GM19372 (cell line): ENCODE data around the gene TELO2.
A peak's percentile ranks its signal among the peaks of the same experiment; 100 is the strongest.
"Not testable (repeated sequence)": the region's sequence is repeated elsewhere in the genome, so short reads cannot be mapped to it uniquely, and the experiment has no call there.

Experiments used
- ATAC-seq: cut with Tn5 transposase; IDR thresholded peaks from one replicate; pipeline ENCODE4 v1.9.1; 2021; ENCODE audit warnings: mild to moderate bottlenecking, low read depth, moderate library complexity; ENCODE audit not compliant: unreplicated experiment

TELO2 gene

GRCh38 chr16:1474796-1475551 lies 18.2 kb upstream of the TELO2 start, which contains the start of gene CLCN7:
Gene CLCN7, minus strand, starts transcription at chr16:1475028. Its CDS starts 54 bp downstream, at chr16:1474974.
- peak; percentile 88 for ATAC-seq

- no peak for ATAC-seq
These were observed 17.5 kb upstream of the TELO2 start for GRCh38 chr16:1475552-1476114.

DNA sequence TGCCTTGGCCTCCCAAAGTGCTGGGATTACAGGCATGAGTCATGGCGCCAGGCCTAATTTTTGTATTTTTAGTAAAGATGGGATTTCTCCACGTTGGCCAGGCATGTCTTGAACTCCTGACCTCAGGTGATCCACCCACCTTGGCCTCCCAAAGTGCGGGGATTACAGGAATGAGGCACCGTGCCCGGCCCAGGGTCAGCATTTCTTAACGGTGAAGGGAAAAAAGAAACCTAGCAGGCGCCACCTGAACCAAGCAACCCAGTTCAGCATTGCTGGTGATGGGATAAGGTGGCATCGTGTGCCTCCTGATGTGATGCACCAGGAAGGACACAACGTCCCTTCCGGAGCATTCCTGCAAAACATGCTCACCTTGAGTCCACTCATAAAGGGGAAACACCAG lies 16.1 kb upstream of the TELO2 start:
- ATAC-seq = no peak

- not testable (repeated sequence) for ATAC-seq
These were observed 14.2 kb upstream of the TELO2 start for GRCh38 chr16:1478937-1479336.

GRCh38 chr16:1481906-1482835 lies 11.0 kb upstream of the TELO2 start:
- ATAC-seq = no peak

DNA sequence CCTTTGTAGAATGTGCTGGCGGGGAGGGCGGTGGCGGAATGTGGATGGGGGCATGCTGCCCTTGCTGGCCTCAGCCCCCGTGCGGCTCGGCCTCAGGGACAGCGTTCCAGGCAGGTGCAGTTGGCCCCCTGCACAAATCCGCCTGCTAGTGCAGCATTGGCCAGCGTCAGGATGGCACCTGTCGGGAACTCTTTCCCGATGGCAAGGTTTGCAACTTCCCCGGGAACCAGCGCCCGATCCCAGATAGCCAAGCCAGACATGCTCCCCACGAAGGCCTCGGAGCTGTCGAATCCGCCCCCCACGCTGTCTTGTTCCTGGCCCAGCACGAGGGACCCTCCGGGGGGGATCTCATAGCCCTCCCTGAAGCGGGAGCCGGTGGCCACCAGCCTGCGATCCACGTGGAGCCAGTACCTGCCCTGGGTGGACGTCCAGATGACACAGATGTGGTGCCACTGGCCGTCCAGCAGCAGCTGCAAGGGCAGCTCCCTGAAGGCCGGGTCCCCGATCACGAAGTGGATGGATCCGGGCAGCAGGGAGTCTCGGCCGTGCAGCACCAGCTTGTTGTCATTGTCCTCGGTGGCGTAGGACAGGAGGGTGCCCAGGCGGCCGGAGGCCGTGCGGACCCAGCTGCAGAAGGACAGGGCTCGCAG lies 7.2 kb upstream of the TELO2 start:
- no peak for ATAC-seq

DNA sequence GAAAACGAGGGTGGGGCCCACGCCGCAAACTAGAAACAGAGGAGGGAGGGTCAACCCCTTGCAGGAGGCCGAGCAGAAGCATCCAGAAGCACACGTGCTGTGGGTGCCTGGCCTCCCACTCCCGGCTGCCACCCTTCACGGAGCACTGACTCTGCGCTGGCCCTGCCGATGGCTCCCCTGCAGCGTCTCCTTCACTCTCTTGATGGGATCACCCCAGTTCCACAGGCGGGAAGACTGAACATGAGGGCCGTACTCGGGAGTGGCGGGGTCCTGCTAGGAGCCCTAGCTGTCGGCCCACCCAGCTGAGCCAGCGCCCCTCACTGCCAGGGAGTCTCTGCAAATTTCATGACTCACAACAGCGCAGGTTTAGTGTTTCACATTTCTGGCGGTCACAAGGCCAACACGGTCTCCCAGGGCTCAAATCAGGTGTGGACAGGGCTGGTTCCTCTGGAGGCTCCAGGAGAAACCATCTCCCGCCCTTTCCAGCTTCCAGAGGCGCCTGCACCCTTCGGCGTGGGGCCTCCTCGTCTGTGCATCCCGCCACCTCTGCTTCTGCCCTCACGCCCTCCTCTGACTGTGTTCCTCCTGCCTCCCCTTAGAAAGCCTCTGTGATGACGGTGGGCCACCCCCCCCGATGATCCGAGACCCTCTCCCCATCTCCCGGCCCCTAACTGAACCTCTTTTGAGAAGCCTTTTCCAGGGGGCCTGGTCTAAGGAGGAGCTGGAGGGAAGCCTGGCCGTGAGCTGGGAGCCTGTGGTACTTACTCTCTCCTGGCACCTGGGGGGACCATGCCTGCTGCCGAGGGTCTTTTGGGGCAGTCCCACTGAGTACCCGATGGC lies 6.4 kb upstream of the TELO2 start:
- ATAC-seq = no peak

- no peak for ATAC-seq
These were observed 5.6 kb upstream of the TELO2 start for GRCh38 chr16:1487395-1488053.

DNA sequence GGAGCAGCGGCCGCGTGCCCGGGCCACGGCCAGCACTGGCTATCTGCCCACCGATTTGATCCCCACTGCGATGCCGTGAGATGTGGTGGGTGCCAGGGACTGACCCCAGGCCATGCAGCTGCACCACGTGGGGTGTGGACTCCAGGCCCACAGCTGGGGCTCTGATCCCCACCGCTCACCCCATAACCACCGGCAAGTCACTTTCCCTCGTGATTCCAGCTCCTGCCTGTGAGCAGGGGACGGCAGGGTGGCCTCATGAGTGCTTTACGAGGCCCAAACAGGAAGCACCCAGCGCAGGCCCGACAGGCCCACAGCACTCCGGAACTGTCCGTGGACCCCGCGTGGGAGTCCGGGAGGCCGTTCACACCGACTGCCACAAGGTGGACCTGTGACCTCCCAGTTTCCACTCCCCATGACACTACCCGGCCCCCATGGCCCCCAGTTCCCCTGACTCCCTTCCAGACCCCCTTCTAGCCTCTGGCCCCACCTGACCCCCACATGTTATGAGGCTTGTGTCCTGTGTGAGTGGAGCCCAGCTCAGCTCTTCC lies 5.0 kb upstream of the TELO2 start:
- no peak for ATAC-seq

DNA sequence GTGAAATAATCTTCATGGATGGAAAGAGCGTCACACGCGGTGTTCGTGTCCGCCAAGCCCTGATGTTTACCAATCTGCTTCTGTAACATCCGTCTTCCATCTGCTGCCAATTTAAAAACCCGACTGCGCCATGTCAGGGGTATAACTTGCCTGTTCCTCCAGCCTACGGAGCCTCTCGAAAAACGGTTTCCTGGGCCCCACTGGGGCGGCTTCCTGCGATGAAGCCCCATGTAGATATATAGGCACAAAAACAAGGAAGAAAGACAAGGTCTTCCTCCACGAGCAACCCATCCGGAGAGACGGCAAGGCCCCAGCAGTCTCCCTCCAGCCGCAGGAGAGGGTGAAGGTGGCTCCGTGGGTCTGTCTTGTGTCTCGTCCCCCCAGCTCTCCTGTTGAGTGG lies 4.5 kb upstream of the TELO2 start, which contains the start of gene PTX4:
Gene PTX4, minus strand, starts transcription at position 326 of the 400 bp plus-strand sequence. Its CDS starts 35 bp downstream, at position 291.
- ATAC-seq = no peak

GRCh38 chr16:1489077-1489476 lies 4.1 kb upstream of the TELO2 start:
- ATAC-seq = no peak

GRCh38 chr16:1491327-1491726 lies 1.8 kb upstream of the TELO2 start:
- ATAC-seq = no peak

- no peak for ATAC-seq
These were observed 858 bp upstream of the TELO2 start for GRCh38 chr16:1492082-1492922.

GRCh38 chr16:1493746-1494094 lies 560 bp downstream of the TELO2 start:
- no peak for ATAC-seq

DNA sequence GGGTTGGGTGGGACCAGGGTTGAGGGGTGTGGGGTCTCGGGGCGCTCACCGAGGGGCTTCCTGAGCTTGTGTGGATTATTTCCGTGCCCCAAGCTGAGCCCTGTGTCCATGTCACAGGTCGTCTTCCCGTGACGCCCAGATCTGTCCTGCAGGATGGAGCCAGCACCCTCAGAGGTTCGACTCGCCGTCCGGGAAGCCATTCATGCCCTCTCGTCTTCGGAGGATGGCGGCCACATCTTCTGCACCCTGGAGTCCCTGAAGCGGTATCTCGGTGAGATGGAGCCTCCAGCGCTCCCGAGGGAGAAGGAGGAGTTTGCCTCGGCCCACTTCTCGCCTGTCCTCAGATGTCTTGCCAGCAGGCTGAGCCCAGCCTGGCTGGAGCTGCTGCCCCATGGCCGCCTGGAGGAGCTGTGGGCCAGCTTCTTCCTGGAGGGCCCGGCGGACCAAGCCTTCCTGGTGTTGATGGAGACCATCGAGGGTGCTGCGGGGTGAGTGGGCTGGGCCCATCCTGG lies 1.0 kb downstream of the TELO2 start:
- ATAC-seq = no peak

GRCh38 chr16:1494711-1495110 lies 1.6 kb downstream of the TELO2 start:
- ATAC-seq = no peak

DNA sequence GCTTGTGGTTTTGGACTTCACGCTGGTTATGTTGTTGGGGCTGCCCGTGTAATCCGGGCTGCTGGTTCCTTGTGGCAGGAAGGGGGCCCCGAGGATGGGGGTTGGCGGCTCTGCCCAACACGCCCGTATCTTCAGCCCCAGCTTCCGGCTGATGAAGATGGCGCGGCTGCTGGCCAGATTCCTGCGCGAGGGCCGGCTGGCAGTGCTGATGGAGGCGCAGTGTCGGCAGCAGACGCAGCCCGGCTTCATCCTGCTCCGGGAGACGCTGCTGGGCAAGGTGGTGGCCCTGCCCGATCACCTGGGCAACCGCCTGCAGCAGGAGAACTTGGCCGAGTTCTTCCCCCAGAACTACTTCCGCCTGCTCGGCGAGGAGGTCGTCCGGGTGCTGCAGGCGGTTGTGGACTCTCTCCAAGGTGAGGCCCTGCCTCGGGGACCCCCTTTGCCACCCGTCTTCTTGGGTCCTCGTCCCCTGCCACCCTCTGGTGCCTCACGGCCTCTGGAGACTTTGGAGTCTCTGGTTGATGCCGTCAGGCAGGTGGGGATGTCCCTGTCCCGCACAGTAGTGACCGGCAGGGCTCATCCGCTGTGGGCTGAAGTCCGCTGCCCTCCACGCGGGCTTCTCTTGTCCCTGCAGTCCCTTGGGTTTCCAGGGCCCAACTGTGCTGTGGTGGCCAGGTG lies 2.2 kb downstream of the TELO2 start:
- no peak for ATAC-seq
